ENCODE results near the gene ZNF628. TPM values are rescaled to one million over a fixed set of nuclear protein-coding genes. Genes with fewer than 3 reads are reported as not detected.

Gene ZNF628
- total RNA-seq, 1 donor from 2014 or later, result 16.8 TPM

GRCh38 chr19:55528030-55528803, 51.8 kb downstream of the ZNF628 start:
- Mint-ChIP-seq H3K36me3 (ENCODE audit: insufficient read depth) (no peaks in the 10 kb centered on the region), H3K27ac (no peak overlapping the region), H3K4me1 (ENCODE audit: low read depth) (peaks cover 3% of the 10 kb centered on the region), H3K4me3 (ENCODE audit: low read depth) (no peak overlapping the region), H3K9me3 (ENCODE audit: low read depth) (no peaks in the 10 kb centered on the region), H3K27me3 (peaks cover 12% of the 10 kb centered on the region)
- DNase-seq (ENCODE audit: low spot score, unreplicated experiment), result no peak
- no peak for TF ChIP-seq CTCF (IDR thresholded peaks at IDR 0.05; ENCODE audit: unreplicated experiment)

- no peak for TF ChIP-seq CTCF (IDR thresholded peaks at IDR 0.05; ENCODE audit: unreplicated experiment)
- H3K9me3 Mint-ChIP-seq (ENCODE audit: low read depth), result no peaks in the 10 kb centered on the region
- peaks cover 7% of the 10 kb centered on the region for H3K27me3 Mint-ChIP-seq
- H3K4me1 Mint-ChIP-seq (ENCODE audit: low read depth), result peaks cover 3% of the 10 kb centered on the region
- H3K36me3 Mint-ChIP-seq (ENCODE audit: insufficient read depth), result no peaks in the 10 kb centered on the region
- H3K27ac Mint-ChIP-seq, result no peak overlapping the region
- H3K4me3 Mint-ChIP-seq (ENCODE audit: low read depth), result no peak overlapping the region
- no peak for DNase-seq (ENCODE audit: low spot score, unreplicated experiment)
Observed at GRCh38 chr19:55529636-55530234, 53.3 kb downstream of the ZNF628 start.

DNA sequence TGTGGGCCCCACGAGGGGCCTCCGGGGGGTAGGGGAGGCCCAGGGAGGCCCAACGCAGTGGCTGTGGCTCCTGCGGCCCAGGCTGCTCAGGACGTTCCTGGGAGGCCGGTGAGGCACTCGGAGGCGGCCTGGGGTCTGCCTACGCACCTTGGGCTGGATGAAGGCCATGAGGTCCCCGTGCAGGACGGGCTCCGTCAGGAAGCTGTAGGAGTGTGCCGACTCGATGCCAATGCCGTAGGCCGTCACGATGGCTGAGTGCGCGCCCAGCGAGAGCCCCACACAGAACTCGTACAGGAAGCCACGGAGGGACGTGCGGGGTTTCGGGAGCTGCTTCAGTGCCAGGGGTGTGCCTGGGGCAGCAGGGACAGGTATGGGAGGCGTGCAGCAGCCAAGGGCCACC, 54.6 kb downstream of the ZNF628 start:
- H3K4me1 Mint-ChIP-seq (ENCODE audit: low read depth), result no peaks in the 10 kb centered on the region
- no peak for TF ChIP-seq CTCF (IDR thresholded peaks at IDR 0.05; ENCODE audit: unreplicated experiment)
- DNase-seq (ENCODE audit: low spot score, unreplicated experiment), result no peak
- no peaks in the 10 kb centered on the region for H3K27me3 Mint-ChIP-seq
- no peaks in the 10 kb centered on the region for H3K9me3 Mint-ChIP-seq (ENCODE audit: low read depth)
- H3K27ac Mint-ChIP-seq, result no peak overlapping the region
- H3K4me3 Mint-ChIP-seq (ENCODE audit: low read depth), result no peak overlapping the region
- no peaks in the 10 kb centered on the region for H3K36me3 Mint-ChIP-seq (ENCODE audit: insufficient read depth)

Other genes starting within 250 kb of the ZNF628 start
- 10.0 and 12.0 TPM in 2 replicates for gene TMEM86B, start 247.9 kb upstream of the ZNF628 start, total RNA-seq
- 70.9 and 72.3 TPM in 2 replicates for gene PPP6R1, start 217.6 kb upstream of the ZNF628 start, total RNA-seq
- gene HSPBP1, start 196.5 kb upstream of the ZNF628 start, total RNA-seq, result 46.1 and 46.9 TPM in 2 replicates
- gene BRSK1, start 192.6 kb upstream of the ZNF628 start, total RNA-seq, result 67.6 and 68.7 TPM in 2 replicates
- gene TMEM150B, start 151.3 kb upstream of the ZNF628 start, total RNA-seq, result not detected in 2 replicates
- gene KMT5C, start 136.7 kb upstream of the ZNF628 start, total RNA-seq, result 68.4 and 68.6 TPM in 2 replicates
- not detected in 2 replicates for gene COX6B2, start 121.9 kb upstream of the ZNF628 start, total RNA-seq
- gene GARIN5B, start 113.4 kb upstream of the ZNF628 start, total RNA-seq, result 0.09 TPM in 1 of 2 replicates, not detected in the other
- gene IL11, start 106.2 kb upstream of the ZNF628 start, total RNA-seq, result 2.2 and 2.8 TPM in 2 replicates
- gene TMEM190, start 99.8 kb upstream of the ZNF628 start, total RNA-seq, result 2.3 and 4.3 TPM in 2 replicates
- 5.0 and 5.6 TPM in 2 replicates for gene TMEM238, start 92.3 kb upstream of the ZNF628 start, total RNA-seq
- 1,450 and 1,547 TPM in 2 replicates for gene RPL28, start 90.7 kb upstream of the ZNF628 start, total RNA-seq
- gene UBE2S, start 68.8 kb upstream of the ZNF628 start, total RNA-seq, result 69.9 and 77.2 TPM in 2 replicates
- gene SHISA7, start 33.3 kb upstream of the ZNF628 start, total RNA-seq, result 0.10 TPM in 1 of 2 replicates, not detected in the other
- gene ISOC2, start 15.0 kb upstream of the ZNF628 start, total RNA-seq, result 36.3 and 36.6 TPM in 2 replicates
- gene C19orf85, start 11.9 kb upstream of the ZNF628 start, total RNA-seq, result not detected in 2 replicates
- 62.6 and 69.7 TPM in 2 replicates for gene NAT14, start 8.6 kb downstream of the ZNF628 start, total RNA-seq
- gene SSC5D, start 11.8 kb downstream of the ZNF628 start, total RNA-seq, result 1.1 and 1.6 TPM in 2 replicates
- 1.9 and 2.3 TPM in 2 replicates for gene SBK2, start 60.5 kb downstream of the ZNF628 start, total RNA-seq
- gene SBK3, start 68.9 kb downstream of the ZNF628 start, total RNA-seq, result 0.64 TPM in 1 of 2 replicates, not detected in the other
- 26.6 and 29.1 TPM in 2 replicates for gene ZNF579, start 104.2 kb downstream of the ZNF628 start, total RNA-seq
- 35.5 and 39.0 TPM in 2 replicates for gene FIZ1, start 122.9 kb downstream of the ZNF628 start, total RNA-seq
- gene ZNF524, start 123.7 kb downstream of the ZNF628 start, total RNA-seq, result 7.9 and 8.5 TPM in 2 replicates
- gene ZNF865, start 129.0 kb downstream of the ZNF628 start, total RNA-seq, result 19.0 and 19.9 TPM in 2 replicates
- gene ZNF784, start 147.9 kb downstream of the ZNF628 start, total RNA-seq, result 14.6 and 15.3 TPM in 2 replicates
- 45.9 and 46.2 TPM in 2 replicates for gene ZNF580, start 164.4 kb downstream of the ZNF628 start, total RNA-seq
- 38.8 and 40.1 TPM in 2 replicates for gene ZNF581, start 167.0 kb downstream of the ZNF628 start, total RNA-seq
- 23.0 and 23.9 TPM in 2 replicates for gene CCDC106, start 171.6 kb downstream of the ZNF628 start, total RNA-seq
- 275 and 281 TPM in 2 replicates for gene U2AF2, start 178.4 kb downstream of the ZNF628 start, total RNA-seq
- gene EPN1, start 198.6 kb downstream of the ZNF628 start, total RNA-seq, result 115 and 118 TPM in 2 replicates

All from progenitor cell of endocrine pancreas (in vitro differentiated cells).